H1 (cell line): ENCODE data around the gene SSU72. TPM values are rescaled to one million over a fixed set of nuclear protein-coding genes. Genes with fewer than 3 reads are reported as not detected.

Experiments
- CTCF ChIA-PET: fragments of 300-600 bp; sonication (Branson Sonifier 250); formaldehyde crosslinking; loops from one replicate; lab custom pipeline; 2021; ENCODE audit not compliant: partially characterized antibody; lab: Charles Lee
- POLR2A ChIA-PET: fragments of 300-600 bp; sonication (Branson Sonifier 250); formaldehyde crosslinking; loops from one replicate; lab custom pipeline; 2021; ENCODE audit warnings: inconsistent platforms; ENCODE audit not compliant: partially characterized antibody; lab: Charles Lee
- DNase-seq, 2 experiments: peaks; one replicate each; pipeline versions ENCODE4 v3.0.0 to v3.0.0-alpha.2; 2010 to 2022; ENCODE audit warnings: low spot score in 2 of 2, low read depth in 1 of 2, mixed read lengths in 1 of 2
- FAIRE-seq: peaks from 2 replicates; lab custom pipeline; 2011; peaks lifted over from hg19 to GRCh38; lab: Jason Lieb, UNC
- H2AFZ ChIP-seq: 2 replicates; pipeline ENCODE4 v1.8.1; 2012; ENCODE audit warnings: low read length, inconsistent platforms
- H2AK5ac ChIP-seq: 2 replicates; pipeline ENCODE4 v1.6.1; 2013; ENCODE audit warnings: low read depth, low read length
- H2BK120ac ChIP-seq: replicated peaks from 2 replicates; pipeline ENCODE3; 2013; ENCODE audit warnings: low read depth, low read length, inconsistent platforms
- H2BK12ac ChIP-seq: 2 replicates; pipeline ENCODE4 v1.6.1; 2013; ENCODE audit warnings: low read depth, low read length
- H2BK15ac ChIP-seq: 2 replicates; pipeline ENCODE4 v1.6.1; 2013; ENCODE audit warnings: low read length
- H2BK20ac ChIP-seq: 2 replicates; pipeline ENCODE4 v1.6.1; 2013; ENCODE audit warnings: low read length
- H2BK5ac ChIP-seq: 2 replicates; pipeline ENCODE4 v1.6.1; 2013; ENCODE audit warnings: low read depth, low read length
- H3K14ac ChIP-seq: 2 replicates; pipeline ENCODE4 v1.6.1; 2013; ENCODE audit warnings: inconsistent platforms; ENCODE audit not compliant: insufficient read length
- H3K18ac ChIP-seq: 2 replicates; pipeline ENCODE4 v1.6.1; 2013; ENCODE audit warnings: low read length; ENCODE audit errors: extremely low read depth
- H3K23ac ChIP-seq: 2 replicates; pipeline ENCODE4 v1.6.1; 2013; ENCODE audit warnings: inconsistent platforms; ENCODE audit not compliant: insufficient read length
- H3K23me2 ChIP-seq: 2 replicates; pipeline ENCODE4 v1.6.1; 2013; ENCODE audit warnings: low read depth, low read length
- H3K27ac ChIP-seq: 2 replicates; pipeline ENCODE4 v1.6.1; 2011; ENCODE audit warnings: low read depth, low read length, inconsistent platforms
- H3K27me3 ChIP-seq, 4 experiments: replicated peaks in 1 of 4; 1 replicate in 1 of 4; 2 replicates in 3 of 4; pipeline versions ENCODE4 v1.6.1 to v1.8.1; 2011 to 2013; ENCODE audit warnings: low read length in 3 of 4, mild to moderate bottlenecking in 3 of 4, inconsistent platforms in 2 of 4, mixed read lengths in 2 of 4, moderate library complexity in 1 of 4; ENCODE audit not compliant: control insufficient read depth in 3 of 4, insufficient read depth in 3 of 4; ENCODE audit errors: extremely low read depth in 1 of 4
- H3K36me3 ChIP-seq, 4 experiments: 2 replicates each; pipeline versions ENCODE4 v1.6.1 to v1.8.1; 2011 to 2013; ENCODE audit warnings: mild to moderate bottlenecking in 4 of 4, low read length in 3 of 4, moderate library complexity in 2 of 4, control low read depth in 1 of 4, inconsistent platforms in 1 of 4; ENCODE audit not compliant: insufficient read depth in 4 of 4, control insufficient read depth in 2 of 4
- H3K4ac ChIP-seq: replicated peaks from 2 replicates; pipeline ENCODE3; 2013; ENCODE audit warnings: low read length, low read depth, mixed read lengths, inconsistent platforms; ENCODE audit not compliant: insufficient read length
- H3K4me1 ChIP-seq, 4 experiments: replicated peaks in 1 of 4; 1 replicate in 1 of 4; 2 replicates in 3 of 4; pipeline versions ENCODE4 v1.6.1 to v1.8.1; 2011 to 2013; ENCODE audit warnings: low read length in 3 of 4, inconsistent platforms in 2 of 4, mixed read lengths in 1 of 4; ENCODE audit not compliant: insufficient read depth in 4 of 4, control insufficient read depth in 3 of 4
- H3K4me2 ChIP-seq, 2 experiments: 2 replicates each; pipeline versions ENCODE4 v1.6.1 to v1.8.1; 2011 to 2013; ENCODE audit warnings: low read depth in 2 of 2, low read length in 2 of 2, control low read depth in 1 of 2, inconsistent platforms in 1 of 2, mild to moderate bottlenecking in 1 of 2; ENCODE audit not compliant: insufficient read depth in 1 of 2
- H3K4me3 ChIP-seq, 4 experiments: fragments of 200-600, 300-600 bp in 1 of 4; sonication (generic), shearing (Covaris generic), sonication (Bioruptor Twin) in 1 of 4; 2 replicates each; pipeline versions ENCODE4 v1.5.1 to v1.8.1; 2011 to 2016; ENCODE audit warnings: low read length in 4 of 4, low read depth in 3 of 4, control low read depth in 2 of 4, inconsistent platforms in 2 of 4, mild to moderate bottlenecking in 2 of 4, mixed read lengths in 1 of 4, moderate library complexity in 1 of 4; ENCODE audit not compliant: insufficient read depth in 2 of 4; ENCODE audit errors: extremely low read depth in 1 of 4
- H3K56ac ChIP-seq: replicated peaks from 2 replicates; pipeline ENCODE3; 2013; ENCODE audit warnings: low read depth, mild to moderate bottlenecking, mixed read lengths, low read length, inconsistent platforms; ENCODE audit not compliant: insufficient read length
- H3K79me1 ChIP-seq: 2 replicates; pipeline ENCODE4 v1.6.1; 2013; ENCODE audit warnings: low read depth, low read length, control low read depth
- H3K79me2 ChIP-seq, 2 experiments: 2 replicates each; pipeline versions ENCODE4 v1.6.1 to v1.8.1; 2012 to 2013; ENCODE audit warnings: low read length in 2 of 2, mild to moderate bottlenecking in 2 of 2, inconsistent platforms in 1 of 2; ENCODE audit not compliant: insufficient read depth in 2 of 2, control insufficient read depth in 1 of 2
- H3K9ac ChIP-seq, 4 experiments: replicated peaks in 1 of 4; 1 replicate in 1 of 4; 2 replicates in 3 of 4; pipeline versions ENCODE4 v1.6.1 to v1.8.1; 2011 to 2013; ENCODE audit warnings: low read depth in 3 of 4, low read length in 3 of 4, control low read depth in 2 of 4, mild to moderate bottlenecking in 2 of 4, moderate library complexity in 2 of 4, inconsistent platforms in 1 of 4; ENCODE audit errors: extremely low read depth in 1 of 4
- H3K9me3 ChIP-seq, 2 experiments: 2 replicates each; pipeline versions ENCODE4 v1.6.1 to v1.8.1; 2012 to 2013; ENCODE audit warnings: mild to moderate bottlenecking in 2 of 2, moderate library complexity in 2 of 2, control low read depth in 1 of 2, inconsistent platforms in 1 of 2, low read depth in 1 of 2, low read length in 1 of 2, mixed read lengths in 1 of 2; ENCODE audit not compliant: insufficient read depth in 2 of 2
- H4K20me1 ChIP-seq, 2 experiments: replicated peaks in 1 of 2; 2 replicates each; pipeline versions ENCODE3 to v1.8.1; 2011 to 2013; ENCODE audit warnings: inconsistent platforms in 2 of 2, low read length in 2 of 2, mild to moderate bottlenecking in 1 of 2; ENCODE audit not compliant: insufficient read depth in 2 of 2, control insufficient read depth in 1 of 2
- H4K5ac ChIP-seq: 2 replicates; pipeline ENCODE4 v1.6.1; 2013; ENCODE audit warnings: low read length, low read depth, mixed read lengths, inconsistent platforms; ENCODE audit not compliant: insufficient read length
- H4K8ac ChIP-seq: 2 replicates; pipeline ENCODE4 v1.8.0; 2013; ENCODE audit warnings: mild to moderate bottlenecking, moderate library complexity, low read length, inconsistent platforms; ENCODE audit not compliant: insufficient read depth; ENCODE audit errors: extremely low read depth
- H4K91ac ChIP-seq: replicated peaks from 2 replicates; pipeline ENCODE3; 2013; ENCODE audit warnings: low read length, mixed read lengths, inconsistent platforms; ENCODE audit not compliant: insufficient read length
- BRCA1 ChIP-seq: IDR thresholded peaks from 2 replicates; pipeline ENCODE4 v1.6.1; 2012; ENCODE audit warnings: low read depth, low read length, improper control_type of control experiment
- CTBP2 ChIP-seq: IDR thresholded peaks from 2 replicates; pipeline ENCODE4 v1.7.0; 2011; ENCODE audit warnings: borderline replicate concordance, mild to moderate bottlenecking, moderate library complexity, mixed read lengths, low read length; ENCODE audit not compliant: insufficient read depth, insufficient read length
- CTCF ChIP-seq, 3 experiments: IDR thresholded peaks; 1 replicate in 2 of 3; 2 replicates in 1 of 3; pipeline versions ENCODE4 v1.5.1 to v1.6.1; 2011; ENCODE audit warnings: low read length in 3 of 3, mild to moderate bottlenecking in 3 of 3, inconsistent platforms in 2 of 3, low read depth in 1 of 3, moderate library complexity in 1 of 3; ENCODE audit not compliant: insufficient read depth in 1 of 3; ENCODE audit errors: control extremely low read depth in 1 of 3
- E2F6 ChIP-seq: IDR thresholded peaks from 2 replicates; pipeline ENCODE4 v1.6.1; 2012; ENCODE audit warnings: inconsistent platforms
- HDAC2 ChIP-seq, 2 experiments: fragments of 300-600 bp in 1 of 2; sonication (generic) in 1 of 2; IDR thresholded peaks; 2 replicates each; pipeline ENCODE4 v1.6.1; 2011 to 2012; ENCODE audit warnings: low read depth in 2 of 2, low read length in 2 of 2, mild to moderate bottlenecking in 2 of 2, moderate library complexity in 2 of 2, borderline replicate concordance in 1 of 2, inconsistent platforms in 1 of 2
- TAF1 ChIP-seq: IDR thresholded peaks from 2 replicates; pipeline ENCODE4 v1.6.1; 2011; ENCODE audit warnings: mild to moderate bottlenecking, low read depth, low read length
- TBP ChIP-seq: IDR thresholded peaks from 2 replicates; pipeline ENCODE4 v1.6.1; 2011; ENCODE audit warnings: low read depth, low read length, improper control_type of control experiment
- WGBS, 2 experiments: shearing (Covaris generic) in 1 of 2; methylation state at CpG; one replicate each; pipeline versions ENCODE4 v1.1.6 to v1.1.7; 2013 to 2015; ENCODE audit warnings: low lambda C conversion rate in 2 of 2, mixed read lengths in 2 of 2, inconsistent platforms in 1 of 2, low coverage in 1 of 2, missing lambda C conversion rate in 1 of 2; ENCODE audit not compliant: insufficient replicate concordance in 2 of 2, insufficient coverage in 1 of 2, insufficient read length in 1 of 2; ENCODE audit errors: extremely low coverage in 1 of 2, missing lambda C conversion rate in 1 of 2; 5-methylcytosine and 5-hydroxymethylcytosine counted together
- polyA plus RNA-seq, 7 experiments: library from polyadenylated mRNA; depleted of rRNA in 3 of 7; stranded (reverse) in 5 of 7; unstranded in 2 of 7; fragments of >200 nt in 5 of 7; fragments of 200-250 nt in 2 of 7; gene quantifications; 1 replicate in 5 of 7; 2 replicates in 1 of 7; 4 replicates in 1 of 7; pipeline versions ENCODE4 v1.2.1 to v1.2.3, GENCODE V29; 2011 to 2013; ENCODE audit warnings: missing spikeins in 2 of 7, mixed read lengths in 2 of 7
- total RNA-seq: library from RNA; stranded (reverse); fragmentation: NEBNext Ultra II Directional; extraction: Animal tissue kit (Norgen Biotek cat#: 25700); gene quantifications from 2 replicates; pipeline ENCODE4 v1.2.1, GENCODE V29; 2021

SSU72 gene
- total and polyA plus RNA-seq, 2 of the 8 experiments (the other 6 are each of a cell fraction or from before 2014, with no cell fraction given), result 110 to 165 TPM

GRCh38 chr1:1593834-1594601, 19.4 kb upstream of the SSU72 start:
- TF ChIP-seq BRCA1 (no peak), TBP (no peak), E2F6 (no peak), CTCF (IDR thresholded peaks at IDR 0.05; ENCODE audit: control extremely low read depth in 1 of 3, insufficient read depth in 1 of 3, low read depth in 1 of 3, low read length in 3 of 3) (no peak), HDAC2 (IDR thresholded peaks at IDR 0.05; ENCODE audit: borderline replicate concordance in 1 of 2, low read depth in 2 of 2, low read length in 2 of 2) (no peak), CTBP2 (no peak), TAF1 (no peak)
- no peak overlapping the region; the same call in 1 of the 2 replicates for H4K8ac ChIP-seq
- 0 out of 2 replicates have a peak overlapping the region, but pooled peaks have one; percentile 17 for H2BK12ac ChIP-seq
- H4K91ac ChIP-seq, result no peak overlapping the region
- H3K14ac ChIP-seq, result no peak overlapping the region
- H2BK120ac ChIP-seq, result no peak overlapping the region
- H3K36me3 ChIP-seq, result no peaks in the 10 kb centered on the region
- no peak overlapping the region for H2BK20ac ChIP-seq
- H3K27me3 ChIP-seq, result peaks cover under 1 to 15% (median 14%) of the 10 kb centered on the region in 4 experiments
- no peaks in the 10 kb centered on the region for H3K79me2 ChIP-seq
- no peak overlapping the region for H3K4ac ChIP-seq
- no peak overlapping the region for H3K9ac ChIP-seq
- CTCF ChIA-PET, result interaction anchor here (0.6 to 1.8 kb wide), 3 partner anchors 20 to 76 kb away, joined by 3 to 6 read pairs (median 3); no protein-coding TSS in a partner anchor
- H3K23me2 ChIP-seq, result peaks cover 2% of the 10 kb centered on the region; the same call in 1 of the 2 replicates
- H3K79me1 ChIP-seq, result no peaks in the 10 kb centered on the region
- no peak overlapping the region for H3K18ac ChIP-seq
- POLR2A ChIA-PET, result interaction anchor here (0.6 kb wide), 1 partner anchor 246 kb away, joined by 4 read pairs; no protein-coding TSS in a partner anchor
- H4K20me1 ChIP-seq, result peaks cover 2 to 6% of the 10 kb centered on the region in 2 experiments
- no peak overlapping the region for H4K5ac ChIP-seq
- no peak for DNase-seq
- no peak overlapping the region for H3K27ac ChIP-seq
- FAIRE-seq, result no peak
- no peak overlapping the region for H2BK5ac ChIP-seq
- peak overlapping the region; percentile 75; the same call in 1 of the 2 replicates for H2AK5ac ChIP-seq
- 89% methylated on average over 24 of the region's 24 CpGs; no CpG with 5 or more reads in 1 of the 2 experiments for WGBS, 2 experiments
- no peak overlapping the region for H3K23ac ChIP-seq
- no peak overlapping the region for H3K4me2 ChIP-seq
- no peaks in the 10 kb centered on the region for H3K9me3 ChIP-seq
- H3K4me3 ChIP-seq, result no peak overlapping the region
- no peak overlapping the region for H2AFZ ChIP-seq
- H3K4me1 ChIP-seq, result peaks cover 0 to 18% (median 13%) of the 10 kb centered on the region in 4 experiments; a peak in 6 of 7 replicates
- H2BK15ac ChIP-seq, result no peak overlapping the region
- no peak overlapping the region for H3K56ac ChIP-seq
